Spleen (tissue), 11 donors: ENCODE results near the gene PRKG1. TPM values are rescaled to one million over a fixed set of nuclear protein-coding genes. Genes with fewer than 3 reads are reported as not detected.

Experiments used
- DNase-seq: peaks from one replicate; pipeline ENCODE4 v3.0.0-alpha.2; 2020
- H3K27ac ChIP-seq, 8 donors: fragments of 200-600 bp; sonication (generic) in 7 of 8; 1 replicate in 4 of 8; 2 replicates in 4 of 8; pipeline versions ENCODE4 v1.5.0 to v1.8.0; 2016 to 2021; ENCODE audit warnings: inconsistent platforms in 4 of 8, mild to moderate bottlenecking in 4 of 8, moderate library complexity in 1 of 8
- H3K27me3 ChIP-seq, 7 donors: fragments of 200-600 bp; sonication (generic) in 6 of 7; replicated peaks in 1 of 7; 1 replicate in 4 of 7; 2 replicates in 3 of 7; pipeline versions ENCODE4 v1.5.0 to v1.8.0; 2016 to 2021; ENCODE audit warnings: inconsistent platforms in 3 of 7, mild to moderate bottlenecking in 1 of 7
- H3K36me3 ChIP-seq, 6 donors: fragments of 200-600 bp; sonication (generic) in 5 of 6; 1 replicate in 4 of 6; 2 replicates in 2 of 6; pipeline versions ENCODE4 v1.5.0 to v1.8.0; 2016 to 2021; ENCODE audit warnings: inconsistent platforms in 2 of 6
- H3K4me1 ChIP-seq, 6 donors: fragments of 200-600 bp; sonication (generic) in 5 of 6; 1 replicate in 3 of 6; 2 replicates in 3 of 6; pipeline versions ENCODE4 v1.5.0 to v1.8.0; 2016 to 2021; ENCODE audit warnings: inconsistent platforms in 3 of 6
- H3K4me3 ChIP-seq, 8 donors: fragments of 200-600 bp; sonication (generic) in 7 of 8; 1 replicate in 4 of 8; 2 replicates in 4 of 8; pipeline versions ENCODE4 v1.5.0 to v1.8.0; 2016 to 2021; ENCODE audit warnings: inconsistent platforms in 4 of 8, mild to moderate bottlenecking in 4 of 8, moderate library complexity in 2 of 8
- H3K9me3 ChIP-seq, 8 donors: fragments of 200-600 bp; sonication (generic) in 7 of 8; 1 replicate in 4 of 8; 2 replicates in 4 of 8; pipeline versions ENCODE4 v1.5.0 to v1.8.0; 2016 to 2021; ENCODE audit warnings: inconsistent platforms in 4 of 8
- CTCF ChIP-seq, 11 experiments: fragments of 200-600 bp in 7 of 11; fragments of 450-650 bp in 4 of 11; sonication (generic) in 4 of 11; IDR thresholded peaks in 8 of 11; conservative IDR thresholded peaks in 3 of 11; 1 replicate in 7 of 11; 2 replicates in 4 of 11; pipeline versions ENCODE4 v1.4.0 to v1.8.0; 2016 to 2021; ENCODE audit warnings: antibody characterized with exemption in 11 of 11, inconsistent platforms in 4 of 11, mild to moderate bottlenecking in 1 of 11
- POLR2A ChIP-seq, 3 donors: fragments of 450-650 bp; IDR thresholded peaks; one replicate each; pipeline ENCODE4 v1.5.1; 2017; ENCODE audit warnings: antibody characterized with exemption in 3 of 3, mild to moderate bottlenecking in 1 of 3
- POLR2AphosphoS5 ChIP-seq, 3 donors: sonication (generic); formaldehyde crosslinking; IDR thresholded peaks; one replicate each; pipeline ENCODE4 v1.5.1; 2017; ENCODE audit warnings: antibody characterized with exemption in 3 of 3
- WGBS, 5 donors: extraction: QIAGEN DNeasy Blood & Tissue Kit in 3 of 5; methylation state at CpG; one replicate each; pipeline versions ENCODE4 v1.1.5 to v1.1.7; 2013 to 2018; 5-methylcytosine and 5-hydroxymethylcytosine counted together
- intact Hi-C: fragments of 100-400 bp; cut with DNase I; formaldehyde crosslinking; loops from one replicate; pipeline ENCODE4 v1.15.0; 2023; ENCODE audit warnings: low total_unique reads
- polyA plus RNA-seq, 3 donors: library from polyadenylated mRNA; stranded (reverse); fragments of 200-250 nt; gene quantifications; one replicate each; pipeline ENCODE4 v1.2.1, GENCODE V29; 2013
- total RNA-seq, 7 donors: library from RNA; depleted of rRNA in 3 of 7; stranded (reverse); fragments of >200 nt in 3 of 7; fragmentation: NEBNext Ultra II Directional in 4 of 7; extraction: Animal tissue kit (Norgen Biotek cat#: 25700) in 4 of 7; gene quantifications; one replicate each; pipeline versions ENCODE4 v1.1.0 to v1.2.1, GENCODE V29; 2016 to 2021
- donor health status: healthy with polysubstance abuse.
- donor health status: DM: no; HTN: no; CAD: no; lungs with moderate emphysema.
- donor health status: DM: no; HTN: no; CAD: no.
- donor health status: Bipolar disorder and iron deficiency.
- donor health status: healthy.
- donor health status: DM: no; HTN: no; CAD: no.
- donor health status: DM: yes; HTN: yes; CAD: no.

PRKG1 gene
- total and polyA plus RNA-seq, 10 donors, result 0.65 to 10.5 (median 7.2) TPM

- intact Hi-C loops, result no loop called here
- DNase-seq, result no peak
- no peaks in the 10 kb centered on the region for H3K9me3 ChIP-seq
- H3K4me3 ChIP-seq, result no peak overlapping the region
- no peak for TF ChIP-seq CTCF (IDR thresholded peaks at IDR 0.05 in 8 of 11, conservative IDR thresholded peaks at IDR 0.05 in 3 of 11)
- H3K27me3 ChIP-seq, result no peaks in the 10 kb centered on the region
- no peak overlapping the region for H3K27ac ChIP-seq
- no peaks in the 10 kb centered on the region for H3K4me1 ChIP-seq
- H3K36me3 ChIP-seq, result no peaks in the 10 kb centered on the region
Measured at GRCh38 chr10:52119507-52119906, 1045.2 kb downstream of the PRKG1 start.

- Histone ChIP-seq H3K27ac (no peak overlapping the region), H3K4me1 (no peaks in the 10 kb centered on the region), H3K9me3 (no peaks in the 10 kb centered on the region), H3K4me3 (no peak overlapping the region), H3K27me3 (no peaks in the 10 kb centered on the region), H3K36me3 (no peaks in the 10 kb centered on the region)
- WGBS, 5 donors, result 60 to 77% (median 64%) methylated on average over 4 of the region's 4 CpGs
- no peak for DNase-seq
- intact Hi-C loops, result no loop called here
- no peak for TF ChIP-seq CTCF (IDR thresholded peaks at IDR 0.05 in 8 of 11, conservative IDR thresholded peaks at IDR 0.05 in 3 of 11)
- no peak for TF ChIP-seq POLR2AphosphoS5 (IDR thresholded peaks at IDR 0.05)
- TF ChIP-seq POLR2A (IDR thresholded peaks at IDR 0.05), result no peak
Measured at GRCh38 chr10:52121688-52122087, 1047.4 kb downstream of the PRKG1 start.

- Histone ChIP-seq H3K27ac (no peak overlapping the region), H3K4me1 (no peaks in the 10 kb centered on the region), H3K4me3 (no peak overlapping the region), H3K27me3 (no peaks in the 10 kb centered on the region), H3K36me3 (no peaks in the 10 kb centered on the region), H3K9me3 (no peaks in the 10 kb centered on the region)
- DNase-seq, result no peak
- WGBS, 5 donors, result 72 to 84% (median 79%) methylated on average over 8 of the region's 8 CpGs
- intact Hi-C loops, result no loop called here
- TF ChIP-seq POLR2A (IDR thresholded peaks at IDR 0.05) (no peak), CTCF (IDR thresholded peaks at IDR 0.05 in 8 of 11, conservative IDR thresholded peaks at IDR 0.05 in 3 of 11) (no peak), POLR2AphosphoS5 (IDR thresholded peaks at IDR 0.05) (no peak)
Measured at GRCh38 chr10:52128056-52128683, 1053.9 kb downstream of the PRKG1 start.

GRCh38 chr10:52129410-52130178 lies 1055.3 kb downstream of the PRKG1 start:
- H3K27ac ChIP-seq, result no peak overlapping the region
- no peak overlapping the region for H3K4me3 ChIP-seq
- no peak for TF ChIP-seq POLR2AphosphoS5 (IDR thresholded peaks at IDR 0.05)
- TF ChIP-seq POLR2A (IDR thresholded peaks at IDR 0.05), result no peak
- no peak for TF ChIP-seq CTCF (IDR thresholded peaks at IDR 0.05 in 8 of 11, conservative IDR thresholded peaks at IDR 0.05 in 3 of 11)
- no peaks in the 10 kb centered on the region for H3K36me3 ChIP-seq
- no peak for DNase-seq
- H3K4me1 ChIP-seq, result no peaks in the 10 kb centered on the region
- H3K9me3 ChIP-seq, result no peaks in the 10 kb centered on the region
- 88 to 97% (median 92%) methylated on average over 3 of the region's 3 CpGs for WGBS, 5 donors
- no peaks in the 10 kb centered on the region for H3K27me3 ChIP-seq
- intact Hi-C loops, result no loop called here
